ENCODE measurements around the gene TRAPPC11. TPM values are rescaled to one million over a fixed set of nuclear protein-coding genes. Genes with fewer than 3 reads are reported as not detected.

Gene TRAPPC11
- total RNA-seq, 1 donor from 2014 or later, result 24.0 TPM

- no peak for DNase-seq (ENCODE audit: low read depth in 2 of 2)
These were observed 99.1 kb downstream of the TRAPPC11 start for GRCh38 chr4:183758061-183758757.

DNA sequence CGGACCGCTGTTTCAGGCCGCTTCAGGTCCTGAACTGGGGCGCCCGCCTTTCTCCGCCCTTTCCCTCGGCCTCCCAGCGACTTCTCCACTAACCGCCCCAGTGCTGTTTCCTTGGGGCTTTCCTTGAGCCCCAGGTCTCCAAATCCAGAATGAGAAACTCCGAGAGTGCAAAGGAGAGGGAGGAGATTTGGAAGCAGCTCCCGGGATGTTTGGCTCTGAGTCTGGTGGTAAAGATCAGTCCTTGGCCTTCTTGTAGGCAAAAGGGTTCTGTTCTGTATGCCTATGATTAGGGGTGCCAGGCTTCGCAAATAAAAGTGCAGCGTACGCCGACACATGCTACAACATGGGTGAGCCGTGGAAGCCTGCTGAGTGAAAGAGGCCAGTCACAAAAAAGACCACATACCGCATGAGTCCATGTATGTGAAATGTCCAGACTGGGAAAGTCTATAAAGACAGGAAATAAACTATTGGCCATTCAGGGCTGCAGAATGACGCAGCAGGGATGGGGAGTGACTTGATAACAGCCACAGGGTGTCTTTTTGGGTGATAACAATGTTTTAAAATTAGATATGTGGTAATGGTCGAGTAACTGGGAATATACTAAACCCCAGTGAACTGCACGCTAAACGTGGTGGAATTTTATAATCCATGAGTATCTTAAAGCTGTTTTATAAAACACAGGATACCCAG, 99.8 kb downstream of the TRAPPC11 start:
- DNase-seq (ENCODE audit: low read depth in 2 of 2), result no peak

DNA sequence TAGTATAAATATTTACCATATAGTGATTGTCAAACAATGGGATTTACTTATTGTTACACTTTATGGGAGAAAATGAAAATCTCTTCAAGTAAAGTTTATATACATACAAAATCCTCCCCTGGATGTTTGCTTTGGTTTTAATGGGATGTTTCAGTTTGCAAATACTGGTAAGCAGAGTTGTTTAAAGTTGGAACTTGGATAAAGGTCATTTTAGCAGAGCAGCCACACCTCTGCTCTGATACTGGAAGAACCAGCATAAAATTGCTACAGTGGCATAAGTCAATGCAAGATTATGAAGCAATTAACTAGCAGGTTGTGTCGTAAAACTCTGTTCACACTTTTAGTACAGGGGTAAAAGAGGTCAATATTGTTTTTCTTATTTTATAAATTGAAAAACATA, 101.2 kb downstream of the TRAPPC11 start:
- DNase-seq (ENCODE audit: low read depth in 2 of 2), result no peak

Other genes starting within 250 kb of the TRAPPC11 start
- gene CDKN2AIP, start 214.7 kb upstream of the TRAPPC11 start, total RNA-seq, result 13.1 and 14.7 TPM in 2 replicates
- gene ING2, start 154.2 kb upstream of the TRAPPC11 start, total RNA-seq, result 2.6 and 4.0 TPM in 2 replicates
- gene RWDD4, start 108 bp upstream of the TRAPPC11 start, total RNA-seq, result 9.7 and 10.5 TPM in 2 replicates
- 10.0 and 29.3 TPM in 2 replicates for gene STOX2, start 246.0 kb downstream of the TRAPPC11 start, total RNA-seq